ENCODE results near the gene MYCBPAP.

- TF ChIP-seq CTCF (IDR thresholded peaks at IDR 0.05) (no peak), EP300 (IDR thresholded peaks at IDR 0.05; ENCODE audit: low read depth) (no peak), POLR2A (IDR thresholded peaks at IDR 0.05) (no peak), POLR2AphosphoS5 (IDR thresholded peaks at IDR 0.05) (no peak)
Measured at GRCh38 chr17:50483266-50483665, 25.0 kb upstream of the MYCBPAP start.

Measured in transverse colon (tissue), 4 donors.